ENCODE data around the gene C1orf94. TPM values are rescaled to one million over a fixed set of nuclear protein-coding genes. Genes with fewer than 3 reads are reported as not detected.

Gene C1orf94
- total and polyA plus RNA-seq, 2 of the 4 experiments (the other 2 are of a cell fraction), result not detected

- H3K14ac ChIP-seq (replicated peaks; ENCODE audit: low read depth, low read length), result no peak overlapping the region
- no peaks in the 10 kb centered on the region for H3K79me1 ChIP-seq (ENCODE audit: low read depth in 1 of 2, low read length in 2 of 2)
- H3K36me3 ChIP-seq (ENCODE audit: control insufficient read depth, insufficient read depth, low read length), result no peaks in the 10 kb centered on the region
- no peaks in the 10 kb centered on the region; the same call in 1 of the 2 replicates for H3K4me1 ChIP-seq (ENCODE audit: control insufficient read depth, insufficient read depth, low read length)
- H3K27me3 ChIP-seq (ENCODE audit: control insufficient read depth, insufficient read depth, low read length), result peaks cover 15% of the 10 kb centered on the region
- no peak overlapping the region for H3K4me3 ChIP-seq (ENCODE audit: insufficient read depth, low read depth, low read length)
- no peak overlapping the region for H2AK5ac ChIP-seq (ENCODE audit: low read depth, low read length)
- no peak overlapping the region for H2BK20ac ChIP-seq (ENCODE audit: low read depth, low read length)
- TF ChIP-seq RAD21 (IDR thresholded peaks at IDR 0.05; ENCODE audit: low read length) (no peak), CTCF (conservative IDR thresholded peaks at IDR 0.05; ENCODE audit: low read depth, low read length) (no peak), BHLHE40 (IDR thresholded peaks at IDR 0.05; ENCODE audit: low read depth, low read length) (no peak), USF2 (IDR thresholded peaks at IDR 0.05; ENCODE audit: low read depth, low read length) (no peak), POLR2A (IDR thresholded peaks at IDR 0.05; ENCODE audit: low read depth, low read length) (no peak), SMC3 (IDR thresholded peaks at IDR 0.05; ENCODE audit: low read depth, low read length) (no peak), MAFK (IDR thresholded peaks at IDR 0.05; ENCODE audit: low read depth, low read length) (no peak), NFE2L2 (IDR thresholded peaks at IDR 0.05; ENCODE audit: low read depth, low read length) (no peak), FOS (IDR thresholded peaks at IDR 0.05; ENCODE audit: low read depth, low read length) (no peak), RCOR1 (IDR thresholded peaks at IDR 0.05; ENCODE audit: insufficient replicate concordance, low read length) (no peak), MAZ (IDR thresholded peaks at IDR 0.05; ENCODE audit: borderline replicate concordance, low read depth, low read length) (no peak), MXI1 (IDR thresholded peaks at IDR 0.05; ENCODE audit: borderline replicate concordance, low read depth, low read length) (no peak), ELK1 (IDR thresholded peaks at IDR 0.05; ENCODE audit: borderline replicate concordance, low read depth, low read length) (no peak), CHD1 (IDR thresholded peaks at IDR 0.05; ENCODE audit: low read depth, low read length) (no peak), RFX5 (IDR thresholded peaks at IDR 0.05; ENCODE audit: low read depth, low read length) (no peak)
- H3K56ac ChIP-seq (ENCODE audit: extremely low read depth, insufficient read depth, low read length), result no peak overlapping the region
- BruUV-seq (replicated peaks), result no TSS peak
- no peak overlapping the region for H4K8ac ChIP-seq (ENCODE audit: low read depth in 2 of 2, low read length in 2 of 2)
- no peak overlapping the region for H2BK120ac ChIP-seq (ENCODE audit: low read depth, low read length)
- DNase-seq (no peak), ATAC-seq (ENCODE audit: low read depth) (no peak)
- no peak overlapping the region for H2BK15ac ChIP-seq (ENCODE audit: low read depth, low read length)
- POLR2A ChIA-PET (ENCODE audit: unreplicated experiment), result no interaction called here
- no peaks in the 10 kb centered on the region for H4K20me1 ChIP-seq (ENCODE audit: insufficient read depth, low read length)
- H4K5ac ChIP-seq (ENCODE audit: low read depth, low read length), result no peak overlapping the region
- H2AFZ ChIP-seq (replicated peaks; ENCODE audit: low read length, poor library complexity), result no peak overlapping the region
- no peak overlapping the region for H2AK9ac ChIP-seq (replicated peaks; ENCODE audit: low read depth, low read length, poor library complexity)
- no peak overlapping the region for H3K18ac ChIP-seq (ENCODE audit: low read depth, low read length)
- no peak overlapping the region for H3K27ac ChIP-seq (ENCODE audit: insufficient read depth, low read length)
- H3K9ac ChIP-seq (ENCODE audit: low read depth, low read length), result no peak overlapping the region
- intact Hi-C loops (cut with micrococcal nuclease) (no loop called here), dilution Hi-C loops (cut with HindIII; ENCODE audit: low sequenced_read_pairs, unreplicated experiment) (no loop called here), in situ Hi-C loops (cut with MboI; ENCODE audit: low sequenced_read_pairs) (no loop called here)
- no peak overlapping the region for H3K4ac ChIP-seq (ENCODE audit: low read depth, low read length)
- H2BK5ac ChIP-seq (ENCODE audit: low read depth, low read length, poor library complexity, severe bottlenecking), result no peak overlapping the region
- H4K91ac ChIP-seq (ENCODE audit: insufficient read depth, low read depth, low read length), result no peak overlapping the region
- H3K9me3 ChIP-seq (ENCODE audit: control insufficient read depth, insufficient read depth, low read length), result no peaks in the 10 kb centered on the region
- H3K4me2 ChIP-seq (ENCODE audit: low read depth, low read length), result no peak overlapping the region
- CTCF ChIA-PET, result no interaction called here
- H3K23ac ChIP-seq (ENCODE audit: low read depth, low read length), result no peak overlapping the region
- no CpG with 5 or more reads among the region's 24 CpGs for WGBS, 2 experiments (ENCODE audit: extremely low coverage in 2 of 2, insufficient read length in 1 of 2)
- H3K9me1 ChIP-seq (ENCODE audit: insufficient read depth, low read length), result no peaks in the 10 kb centered on the region
These were observed 9.9 kb upstream of the C1orf94 start for GRCh38 chr1:34166625-34167361.
